SK-N-SH treated with all-trans-retinoic acid at 6 μM for 48 hours (cell line): Measurements from ENCODE around the gene CLIP3.
"Not testable (repeated sequence)": the region's sequence is repeated elsewhere in the genome, so short reads cannot be mapped to it uniquely, and the experiment has no call there.

Experiments used
- ATAC-seq: fragments of 200-7000 bp; cut with Tn5 transposase; 3 replicates; pipeline ENCODE4 v1.9.1; 2020; ENCODE audit warnings: mild to moderate bottlenecking, moderate library complexity
- ARNTL ChIP-seq: fragments of 450-650 bp; formaldehyde crosslinking; IDR thresholded peaks from 2 replicates; pipeline ENCODE4 v1.5.0; 2020; ENCODE audit warnings: low read depth, mild to moderate bottlenecking, moderate library complexity, borderline replicate concordance
- BACH2 ChIP-seq: fragments of 250-450 bp; sonication (Bioruptor Pico); IDR thresholded peaks from 2 replicates; pipeline ENCODE4 v1.9.0; 2021; ENCODE audit warnings: mild to moderate bottlenecking, borderline replicate concordance
- CREB5 ChIP-seq: fragments of 250-450 bp; sonication (Bioruptor Pico); IDR thresholded peaks from 2 replicates; pipeline ENCODE4 v1.5.1; 2020; ENCODE audit warnings: low read depth, mild to moderate bottlenecking, moderate library complexity
- CSDC2 ChIP-seq: fragments of 250-450 bp; sonication (Bioruptor Pico); IDR thresholded peaks from 2 replicates; pipeline ENCODE4 v1.5.0; 2020; ENCODE audit warnings: mild to moderate bottlenecking, moderate library complexity
- CSRNP3 ChIP-seq: fragments of 250-450 bp; sonication (Bioruptor Pico); IDR thresholded peaks from 2 replicates; pipeline ENCODE4 v1.5.1; 2021; ENCODE audit warnings: mild to moderate bottlenecking, moderate library complexity
- ESRRG ChIP-seq: fragments of 250-450 bp; sonication (Bioruptor Pico); IDR thresholded peaks from 2 replicates; pipeline ENCODE4 v1.6.1; 2021; ENCODE audit warnings: mild to moderate bottlenecking
- GLIS3 ChIP-seq: fragments of 250-450 bp; sonication (Bioruptor Pico); IDR thresholded peaks from 2 replicates; pipeline ENCODE4 v1.5.0; 2020; ENCODE audit warnings: mild to moderate bottlenecking, moderate library complexity
- ISL1 ChIP-seq: fragments of 250-450 bp; sonication (Bioruptor Pico); IDR thresholded peaks from 2 replicates; pipeline ENCODE4 v2.1.2; 2022; ENCODE audit warnings: mild to moderate bottlenecking, moderate library complexity
- OSR1 ChIP-seq: fragments of 250-450 bp; sonication (Bioruptor Pico); IDR thresholded peaks from 2 replicates; pipeline ENCODE4 v1.8.0; 2022; ENCODE audit warnings: moderate library complexity, mild to moderate bottlenecking, inconsistent platforms
- POU6F1 ChIP-seq: fragments of 250-450 bp; sonication (Bioruptor Pico); IDR thresholded peaks from 2 replicates; pipeline ENCODE4 v1.8.0; 2021; ENCODE audit warnings: low read depth, mild to moderate bottlenecking, moderate library complexity, borderline replicate concordance
- PPARA ChIP-seq: fragments of 250-450 bp; sonication (Bioruptor Pico); IDR thresholded peaks from 2 replicates; pipeline ENCODE4 v1.5.0; 2020; ENCODE audit warnings: mild to moderate bottlenecking, borderline replicate concordance
- SNAI2 ChIP-seq: fragments of 250-450 bp; sonication (Bioruptor Pico); IDR thresholded peaks from 2 replicates; pipeline ENCODE4 v1.5.0; 2020; ENCODE audit warnings: mild to moderate bottlenecking, moderate library complexity
- TCF4 ChIP-seq: fragments of 250-450 bp; sonication (Bioruptor Pico); IDR thresholded peaks from 2 replicates; pipeline ENCODE4 v1.8.0; 2021; ENCODE audit warnings: mild to moderate bottlenecking, moderate library complexity, borderline replicate concordance
- TOX ChIP-seq: fragments of 250-450 bp; sonication (Bioruptor Pico); IDR thresholded peaks from 2 replicates; pipeline ENCODE4 v1.8.0; 2021; ENCODE audit warnings: mild to moderate bottlenecking, moderate library complexity, borderline replicate concordance
- TSHZ2 ChIP-seq: fragments of 250-450 bp; sonication (Bioruptor Pico); IDR thresholded peaks from 2 replicates; pipeline ENCODE4 v1.5.0; 2020; ENCODE audit warnings: mild to moderate bottlenecking, moderate library complexity
- ZC3H10 ChIP-seq: fragments of 250-450 bp; sonication (Bioruptor Pico); IDR thresholded peaks from 2 replicates; pipeline ENCODE4 v1.5.1; 2021; ENCODE audit warnings: mild to moderate bottlenecking, moderate library complexity
- ZFP3 ChIP-seq: fragments of 250-450 bp; sonication (Bioruptor Pico); IDR thresholded peaks from 2 replicates; pipeline ENCODE4 v1.5.0; 2020; ENCODE audit warnings: mild to moderate bottlenecking, moderate library complexity
- ZFP30 ChIP-seq: fragments of 450-650 bp; formaldehyde crosslinking; IDR thresholded peaks from 2 replicates; pipeline ENCODE4 v1.5.0; 2022; ENCODE audit warnings: mild to moderate bottlenecking, moderate library complexity
- ZNF565 ChIP-seq: fragments of 450-650 bp; formaldehyde crosslinking; conservative IDR thresholded peaks from 2 replicates; pipeline ENCODE4 v1.5.0; 2020; ENCODE audit warnings: low read depth, mild to moderate bottlenecking, moderate library complexity
- ZNF70 ChIP-seq: fragments of 450-650 bp; formaldehyde crosslinking; IDR thresholded peaks from 2 replicates; pipeline ENCODE4 v1.5.0; 2020; ENCODE audit warnings: mild to moderate bottlenecking, moderate library complexity
- ZNF8 ChIP-seq: fragments of 450-650 bp; formaldehyde crosslinking; IDR thresholded peaks from 2 replicates; pipeline ENCODE4 v1.5.0; 2020; ENCODE audit warnings: mild to moderate bottlenecking, moderate library complexity

CLIP3 gene

GRCh38 chr19:36079389-36079945 lies 46.8 kb upstream of the CLIP3 start:
- TF ChIP-seq ZFP30 (no peak), CREB5 (CRISPR knock-in tag) (no peak), TOX (CRISPR knock-in tag) (no peak), ZNF70 (no peak), ZC3H10 (no peak), GLIS3 (no peak), ARNTL (CRISPR knock-in tag) (no peak), ZNF565 (CRISPR knock-in tag) (no peak), PPARA (CRISPR knock-in tag) (no peak), OSR1 (no peak), ISL1 (CRISPR knock-in tag) (no peak)
- ATAC-seq, result no peak

GRCh38 chr19:36073121-36073876 lies 40.6 kb upstream of the CLIP3 start:
- TF ChIP-seq POU6F1 (no peak), ZFP3 (no peak), BACH2 (CRISPR knock-in tag) (no peak), GLIS3 (no peak), ZNF8 (CRISPR knock-in tag) (no peak), ZC3H10 (no peak), PPARA (CRISPR knock-in tag) (no peak), TCF4 (CRISPR knock-in tag) (no peak), ISL1 (CRISPR knock-in tag) (no peak), TSHZ2 (CRISPR knock-in tag) (no peak), ZNF70 (no peak), CSDC2 (CRISPR knock-in tag) (no peak), ESRRG (no peak), CSRNP3 (CRISPR knock-in tag) (no peak), CREB5 (CRISPR knock-in tag) (no peak), ARNTL (CRISPR knock-in tag) (no peak), ZNF565 (CRISPR knock-in tag) (no peak), SNAI2 (no peak)
- no peak for ATAC-seq

GRCh38 chr19:36072081-36072480 lies 39.4 kb upstream of the CLIP3 start:
- no peak for ATAC-seq
- TF ChIP-seq POU6F1, result no peak
- TF ChIP-seq CSRNP3 (CRISPR knock-in tag), result no peak

- ATAC-seq, result not testable (repeated sequence)
These were observed 36.3 kb upstream of the CLIP3 start for GRCh38 chr19:36068810-36069499.
